SIG-M5 (cell line): Measurements from ENCODE around the gene DCAF7.

Source experiments
- DNase-seq: peaks from one replicate; lab custom pipeline; 2025; lab: John Stamatoyannopoulos, UW

DCAF7 gene

DNA sequence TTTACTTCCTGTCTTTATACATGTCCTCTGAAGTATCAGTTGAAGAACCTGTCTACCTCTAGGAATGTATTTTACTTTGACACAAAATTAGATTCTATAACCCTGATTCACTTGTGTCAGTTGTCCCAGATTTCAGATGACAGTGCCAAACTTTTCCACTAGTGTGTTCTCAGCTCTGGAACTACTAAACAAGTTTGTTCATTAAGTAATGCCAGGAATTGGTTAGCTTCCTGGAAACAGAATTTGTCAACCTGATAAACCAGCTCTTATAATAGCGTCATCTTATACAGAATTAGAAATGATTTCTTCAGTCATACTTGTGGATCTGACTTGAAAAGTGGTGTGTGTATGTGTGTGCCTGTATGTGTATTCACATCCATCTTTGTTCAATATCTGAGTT, 79.3 kb downstream of the DCAF7 start:
- no peak for DNase-seq

DNA sequence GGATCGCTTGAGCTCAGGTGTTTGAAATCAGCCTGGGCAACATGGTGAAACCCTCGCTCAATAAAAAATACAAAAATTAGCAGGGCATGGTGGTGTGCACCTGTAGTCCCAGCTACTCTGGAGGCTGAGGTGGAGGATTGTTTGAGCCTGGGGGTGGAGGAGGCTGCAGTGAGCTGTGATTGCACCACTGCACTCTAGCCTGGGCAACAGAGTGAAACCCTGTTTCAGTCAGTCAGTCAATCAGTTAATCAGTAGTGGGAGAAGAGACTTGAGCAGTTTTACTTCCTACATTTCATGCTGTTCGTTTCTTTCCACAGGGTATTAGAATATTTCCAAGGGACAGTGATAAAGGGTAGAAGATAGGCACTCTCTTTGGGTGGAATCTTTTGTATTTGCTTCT, 80.8 kb downstream of the DCAF7 start:
- no peak for DNase-seq

DNA sequence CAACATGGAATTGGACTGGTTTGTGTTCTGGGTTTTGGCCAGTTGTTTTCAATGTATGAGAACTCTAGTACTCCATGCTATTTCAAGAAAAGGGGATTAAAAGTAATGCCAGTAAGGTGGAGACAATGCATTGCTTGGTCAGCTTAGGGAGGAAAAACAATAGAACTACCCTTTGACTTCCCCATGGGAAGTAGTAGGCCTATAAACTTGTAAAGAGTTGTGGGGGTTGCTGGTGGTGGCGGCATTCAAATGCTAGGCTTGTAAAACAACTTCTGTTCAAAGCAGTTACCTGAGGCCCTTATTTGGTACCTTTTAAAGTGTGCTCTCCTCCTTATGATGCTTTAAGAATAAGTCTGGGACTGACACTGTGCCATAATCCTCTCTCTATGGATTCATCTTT, 81.3 kb downstream of the DCAF7 start:
- no peak for DNase-seq

DNA sequence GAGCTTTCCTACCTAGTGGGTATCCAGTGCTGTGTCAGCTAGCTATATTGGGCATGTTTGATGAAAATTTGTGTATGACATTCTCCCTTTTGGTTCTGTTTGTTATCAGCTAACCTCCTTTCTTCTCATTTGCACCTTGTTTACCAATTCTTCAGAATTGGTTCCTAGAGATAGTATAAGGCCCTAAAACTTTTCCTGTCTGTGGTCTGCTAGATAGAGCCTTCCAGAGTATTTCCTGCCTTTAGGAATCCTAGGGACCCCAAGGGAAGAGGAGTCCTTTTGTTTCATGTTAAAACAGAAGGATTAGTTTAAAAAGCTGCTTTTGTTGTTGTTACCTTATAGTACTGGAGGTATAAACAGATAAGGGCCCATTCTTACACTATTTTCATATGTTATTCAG, 83.5 kb downstream of the DCAF7 start:
- no peak for DNase-seq

DNA sequence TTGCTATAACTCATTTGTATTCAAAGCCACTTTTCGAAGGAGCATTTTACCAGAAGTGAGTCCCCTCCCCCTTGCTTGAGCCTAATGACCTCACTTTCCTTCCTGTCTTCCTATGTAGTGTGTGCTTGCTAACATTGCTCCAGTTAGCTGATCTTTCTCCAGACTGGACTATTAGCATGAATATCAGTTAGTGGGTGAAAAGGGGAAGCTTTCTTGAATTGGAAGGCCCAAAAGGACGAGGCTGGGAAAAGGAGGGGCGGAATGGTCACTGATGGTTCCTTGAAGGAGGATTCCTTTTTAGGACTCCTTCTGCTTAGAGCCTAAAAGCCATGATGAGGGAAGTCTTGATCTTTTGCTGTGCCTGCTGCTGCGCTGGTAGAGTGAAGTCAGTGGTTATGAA, 83.9 kb downstream of the DCAF7 start:
- no peak for DNase-seq

DNA sequence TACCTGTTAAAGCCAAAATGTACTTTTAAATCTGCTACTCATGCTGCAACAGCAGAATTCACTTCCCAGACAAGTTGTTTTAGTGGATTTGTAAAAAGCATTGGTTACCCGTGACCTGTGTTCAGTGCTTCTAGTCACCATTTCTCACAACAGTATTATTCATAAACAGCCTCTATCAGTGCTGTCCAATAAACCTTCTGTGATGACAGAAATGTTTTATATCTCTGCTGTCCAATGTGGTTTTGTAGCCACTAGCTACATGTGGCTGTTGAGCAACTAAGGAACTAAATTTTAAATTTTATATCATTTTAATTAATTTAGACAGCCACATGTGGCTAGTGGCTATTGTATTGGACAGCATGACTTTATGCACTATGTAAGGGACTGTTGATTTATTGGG, 84.5 kb downstream of the DCAF7 start:
- DNase-seq = no peak

DNA sequence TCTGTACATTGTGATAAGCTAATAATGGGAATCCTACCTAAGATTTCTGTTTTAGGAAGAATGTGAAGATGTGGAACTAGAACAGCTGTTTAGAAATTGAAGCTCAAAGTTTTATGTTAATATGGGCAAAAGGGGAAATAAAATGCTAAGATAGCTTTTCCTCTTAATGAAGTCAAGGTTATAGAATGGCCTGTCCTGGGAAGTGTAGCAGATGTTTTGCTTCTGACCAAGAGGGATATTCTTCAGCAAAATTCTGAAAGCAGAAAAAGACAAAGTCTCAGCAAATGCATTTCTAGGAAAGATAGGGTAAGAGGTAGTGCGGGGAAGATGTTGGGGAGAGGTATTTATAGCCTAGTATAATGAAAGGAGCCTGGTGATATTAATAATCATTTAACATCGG, 85.0 kb downstream of the DCAF7 start:
- no peak for DNase-seq

DNA sequence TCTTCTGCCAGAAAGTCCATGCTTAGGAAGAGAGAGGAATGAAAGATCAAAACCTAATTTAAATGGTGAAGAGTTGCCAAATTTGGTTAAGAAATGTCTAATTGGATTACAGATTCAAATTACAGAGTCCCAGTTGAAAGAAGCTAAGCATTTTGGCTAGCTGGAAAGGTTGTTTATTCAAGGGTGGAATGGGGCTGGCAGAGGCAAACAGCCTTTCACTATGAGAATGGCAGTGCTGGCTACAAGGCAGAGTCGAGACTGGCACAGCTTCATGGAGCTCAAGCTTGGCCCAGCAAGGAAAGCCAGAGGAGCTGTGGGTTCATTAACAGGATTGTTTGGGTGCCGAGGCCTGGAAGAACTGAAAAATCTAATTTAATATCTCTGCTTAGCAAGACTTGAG, 85.5 kb downstream of the DCAF7 start:
- no peak for DNase-seq

DNA sequence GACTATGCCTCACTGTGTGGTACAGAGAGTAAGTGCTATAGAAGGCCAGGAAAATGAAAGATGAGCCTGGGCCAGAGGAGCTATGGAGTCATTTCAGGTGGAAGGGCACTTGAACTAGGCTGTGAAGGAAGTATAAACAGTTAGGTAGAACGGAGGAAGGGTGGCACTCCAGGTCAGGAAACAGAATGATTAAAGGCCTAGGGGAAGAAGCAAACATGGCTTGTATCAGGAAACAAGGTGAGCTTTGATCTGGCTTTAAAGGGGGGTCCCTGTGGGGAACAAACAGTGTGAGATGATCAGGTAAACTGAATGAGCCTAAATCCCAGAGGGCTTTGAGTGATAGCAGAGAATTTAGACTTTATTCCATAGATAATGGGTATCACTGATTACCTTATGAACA, 88.8 kb downstream of the DCAF7 start:
- DNase-seq = no peak

DNA sequence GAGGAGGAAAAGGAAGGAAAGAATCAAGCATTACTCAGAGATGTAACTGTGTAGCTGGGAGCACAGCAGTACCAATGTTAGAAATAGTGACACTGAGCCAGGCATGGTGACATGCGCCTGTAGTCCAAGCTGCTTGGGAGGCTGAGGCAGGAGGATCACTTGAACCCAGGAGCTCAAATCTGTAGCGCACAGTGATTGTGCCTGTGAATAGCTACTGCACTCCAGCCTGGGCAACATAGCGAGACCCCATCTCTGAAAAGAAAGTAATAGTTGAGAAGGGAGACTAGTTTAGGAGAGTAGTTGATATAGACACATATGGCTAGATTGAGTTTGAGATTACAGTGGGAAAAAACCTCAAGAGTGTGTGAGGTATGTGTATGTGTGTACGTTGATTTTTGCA, 89.8 kb downstream of the DCAF7 start:
- DNase-seq = no peak

DNA sequence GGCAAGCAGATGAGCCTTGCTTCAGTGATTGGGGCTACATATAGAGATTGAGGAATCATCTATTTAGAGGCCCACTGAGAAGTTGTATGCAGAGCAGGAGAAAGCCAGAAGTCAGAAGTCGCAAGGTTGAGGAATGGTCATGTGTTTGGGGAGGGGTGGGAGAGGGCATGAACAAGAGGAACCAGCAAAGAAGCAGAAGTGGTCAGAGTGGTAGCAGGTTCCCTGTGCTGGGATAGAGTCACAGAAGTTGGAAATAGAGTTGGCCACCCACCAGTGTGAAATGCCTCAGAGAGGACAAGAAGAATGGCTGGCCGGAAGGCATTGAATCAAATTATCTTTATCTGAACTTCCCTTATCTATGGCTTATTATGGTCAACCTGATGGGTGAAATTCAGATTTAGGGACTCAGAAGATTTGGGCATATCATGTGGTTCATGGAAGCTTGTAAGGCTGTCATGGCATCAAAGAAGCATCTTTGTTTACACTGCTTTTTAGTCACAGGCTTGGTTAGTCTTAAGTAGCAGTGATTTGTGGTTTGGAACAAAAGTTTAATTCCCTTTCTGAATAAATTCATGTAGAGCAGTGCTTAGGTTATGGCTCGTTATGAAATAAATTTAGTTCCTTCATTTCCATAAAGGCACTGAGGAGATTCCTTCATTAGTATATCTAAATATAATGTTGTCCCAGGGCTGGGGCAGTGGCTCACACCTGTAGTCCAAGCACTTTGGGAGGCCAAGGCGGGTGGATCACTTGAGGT, 91.6 kb downstream of the DCAF7 start:
- no peak for DNase-seq
